ENCODE results near the gene GOSR1.
"Not testable (repeated sequence)": the region's sequence is repeated elsewhere in the genome, so short reads cannot be mapped to it uniquely, and the experiment has no call there.

GOSR1 gene

GRCh38 chr17:30477083-30477773, at the start of gene GOSR1:
Gene GOSR1, plus strand, starts transcription at chr17:30477408. Its CDS starts 26 bp downstream, at chr17:30477434.
- peak; percentile 85 for DNase-seq

- DNase-seq, result no peak
These were observed 49.6 kb upstream of the GOSR1 start for GRCh38 chr17:30427611-30428010.

- DNase-seq, result no peak
These were observed 48.1 kb upstream of the GOSR1 start for GRCh38 chr17:30429155-30429554.

- peak; percentile 43 for DNase-seq
These were observed 43.7 kb upstream of the GOSR1 start for GRCh38 chr17:30433514-30433913.

GRCh38 chr17:30436729-30437128, 40.5 kb upstream of the GOSR1 start:
- no peak for DNase-seq

GRCh38 chr17:30443721-30444120, 33.5 kb upstream of the GOSR1 start:
- DNase-seq, result no peak

- DNase-seq, result not testable (repeated sequence)
These were observed 30.6 kb upstream of the GOSR1 start for GRCh38 chr17:30446640-30447039.

- no peak for DNase-seq
These were observed 27.7 kb upstream of the GOSR1 start for GRCh38 chr17:30449480-30449879.

- no peak for DNase-seq
These were observed 26.8 kb upstream of the GOSR1 start for GRCh38 chr17:30450125-30451027.

- DNase-seq, result no peak
These were observed 22.6 kb upstream of the GOSR1 start for GRCh38 chr17:30454635-30455034.

GRCh38 chr17:30458371-30458770, 18.8 kb upstream of the GOSR1 start:
- no peak for DNase-seq

GRCh38 chr17:30458797-30459413, 18.3 kb upstream of the GOSR1 start:
- not testable (repeated sequence) for DNase-seq

GRCh38 chr17:30468465-30468864, 8.7 kb upstream of the GOSR1 start:
- no peak for DNase-seq

- DNase-seq, result no peak
These were observed 4.8 kb upstream of the GOSR1 start for GRCh38 chr17:30472238-30472890.

- no peak for DNase-seq
These were observed 2.0 kb upstream of the GOSR1 start for GRCh38 chr17:30475206-30475605.

- DNase-seq, result peak; percentile 59
These were observed 504 bp upstream of the GOSR1 start for GRCh38 chr17:30476726-30477082.

GRCh38 chr17:30477774-30478115, 537 bp downstream of the GOSR1 start:
- no peak for DNase-seq

GRCh38 chr17:30482555-30482954, 5.3 kb downstream of the GOSR1 start:
- no peak for DNase-seq

GRCh38 chr17:30483159-30483558, 6.0 kb downstream of the GOSR1 start:
- DNase-seq, result no peak

GRCh38 chr17:30493780-30494179, 16.6 kb downstream of the GOSR1 start:
- no peak for DNase-seq

GRCh38 chr17:30495586-30495985, 18.4 kb downstream of the GOSR1 start:
- DNase-seq, result no peak

GRCh38 chr17:30503558-30503957, 26.4 kb downstream of the GOSR1 start:
- no peak for DNase-seq

GRCh38 chr17:30505868-30506417, 28.7 kb downstream of the GOSR1 start:
- no peak for DNase-seq
